DND-41 (cell line): ENCODE data around the gene ANKS1B.
"Not testable (repeated sequence)": the region's sequence is repeated elsewhere in the genome, so short reads cannot be mapped to it uniquely, and the experiment has no call there.

Experiments used
- EZH2 ChIP-seq: IDR thresholded peaks from 3 replicates; pipeline ENCODE4 v1.6.1; 2012; ENCODE audit warnings: borderline replicate concordance, low read depth, mild to moderate bottlenecking, moderate library complexity, low read length, inconsistent platforms; ENCODE audit not compliant: severe bottlenecking
- TF ChIP-seq, protein P1 (sequence below): IDR thresholded peaks from 2 replicates; pipeline ENCODE4 v1.5.1; 2012; ENCODE audit warnings: borderline replicate concordance, low read length, moderate library complexity, mild to moderate bottlenecking; ENCODE audit not compliant: poor library complexity, severe bottlenecking; ENCODE audit errors: extremely low read depth

DNA sequence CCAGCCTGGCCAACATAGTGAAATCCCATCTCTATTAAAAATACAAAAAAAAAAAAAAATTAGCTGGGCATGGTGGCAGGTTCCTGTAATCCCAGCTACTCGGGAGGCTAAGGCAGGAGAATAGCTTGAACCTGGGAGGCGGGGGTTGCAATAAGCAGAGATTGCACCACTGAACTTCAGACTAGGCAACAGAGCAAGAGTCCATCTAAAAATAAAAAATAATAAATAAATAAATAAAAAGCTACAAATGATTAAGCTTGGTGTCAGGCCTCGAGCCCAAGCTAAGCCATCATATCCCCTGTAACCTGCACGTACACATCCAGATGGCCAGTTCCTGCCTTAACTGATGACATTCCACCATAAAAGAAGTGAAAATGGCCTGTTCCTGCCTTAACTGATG lies 269.8 kb downstream of the ANKS1B start:
- TF ChIP-seq, protein P1, sequence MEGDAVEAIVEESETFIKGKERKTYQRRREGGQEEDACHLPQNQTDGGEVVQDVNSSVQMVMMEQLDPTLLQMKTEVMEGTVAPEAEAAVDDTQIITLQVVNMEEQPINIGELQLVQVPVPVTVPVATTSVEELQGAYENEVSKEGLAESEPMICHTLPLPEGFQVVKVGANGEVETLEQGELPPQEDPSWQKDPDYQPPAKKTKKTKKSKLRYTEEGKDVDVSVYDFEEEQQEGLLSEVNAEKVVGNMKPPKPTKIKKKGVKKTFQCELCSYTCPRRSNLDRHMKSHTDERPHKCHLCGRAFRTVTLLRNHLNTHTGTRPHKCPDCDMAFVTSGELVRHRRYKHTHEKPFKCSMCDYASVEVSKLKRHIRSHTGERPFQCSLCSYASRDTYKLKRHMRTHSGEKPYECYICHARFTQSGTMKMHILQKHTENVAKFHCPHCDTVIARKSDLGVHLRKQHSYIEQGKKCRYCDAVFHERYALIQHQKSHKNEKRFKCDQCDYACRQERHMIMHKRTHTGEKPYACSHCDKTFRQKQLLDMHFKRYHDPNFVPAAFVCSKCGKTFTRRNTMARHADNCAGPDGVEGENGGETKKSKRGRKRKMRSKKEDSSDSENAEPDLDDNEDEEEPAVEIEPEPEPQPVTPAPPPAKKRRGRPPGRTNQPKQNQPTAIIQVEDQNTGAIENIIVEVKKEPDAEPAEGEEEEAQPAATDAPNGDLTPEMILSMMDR = not testable (repeated sequence)
- not testable (repeated sequence) for TF ChIP-seq EZH2
